Stimulated activated naive CD8-positive, alpha-beta T cell treated with anti-CD3 and anti-CD28 coated beads, Interleukin-15, Interleukin-2, amounts not matched to agents 100 U/mL and 50 U/mL, for 24 hours (primary cell): ENCODE results near the gene ZNF771.

Experiments used
- ATAC-seq: fragments of 150-1000 bp; cut with Tn5 transposase; one replicate; pipeline ENCODE4 v1.10.0; 2021
- DNase-seq: peaks from one replicate; pipeline ENCODE4 v3.0.0; 2021

The ZNF771 gene

DNA sequence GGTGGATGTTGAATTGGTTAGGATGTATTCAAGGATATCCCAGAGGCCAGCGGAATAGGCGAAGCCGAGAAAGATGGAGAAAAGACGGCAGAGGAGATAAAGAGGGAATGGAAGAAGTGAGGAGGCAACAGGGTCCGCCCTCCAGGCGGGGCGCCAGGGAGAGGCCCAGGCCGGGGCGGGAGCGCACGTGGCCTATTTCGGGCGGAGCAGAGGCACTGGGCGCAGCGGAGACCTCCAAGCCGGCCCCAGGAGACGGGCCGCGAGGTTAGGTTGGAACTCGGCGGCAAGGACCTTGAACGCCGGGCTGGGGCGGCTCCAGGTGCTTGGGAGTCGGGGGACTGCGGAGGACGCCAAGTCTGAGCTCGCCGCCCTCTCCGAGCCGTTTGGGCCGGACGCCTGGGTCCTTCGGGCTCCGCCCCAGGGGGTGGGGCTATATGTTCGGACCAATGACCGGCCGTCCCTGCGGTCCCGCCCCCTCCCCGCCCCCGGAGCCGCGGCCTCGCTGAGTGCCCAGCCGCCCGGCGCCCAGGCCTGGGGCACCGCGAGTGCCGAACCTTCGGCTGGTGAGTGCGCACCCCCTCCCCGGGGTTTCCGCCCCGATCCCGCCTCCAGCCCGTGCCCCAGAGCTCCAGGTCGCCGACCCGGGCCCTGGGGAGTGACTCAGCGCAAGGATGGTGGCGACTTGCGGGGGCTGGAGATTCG is at the start of gene ZNF771:
Gene ZNF771 (plus strand): TSS at position 505 of the 702 bp plus-strand sequence. CDS start 448 bp downstream, outside the sequence.
- peak; percentile 88 for ATAC-seq
- peak; percentile 96 for DNase-seq

DNA sequence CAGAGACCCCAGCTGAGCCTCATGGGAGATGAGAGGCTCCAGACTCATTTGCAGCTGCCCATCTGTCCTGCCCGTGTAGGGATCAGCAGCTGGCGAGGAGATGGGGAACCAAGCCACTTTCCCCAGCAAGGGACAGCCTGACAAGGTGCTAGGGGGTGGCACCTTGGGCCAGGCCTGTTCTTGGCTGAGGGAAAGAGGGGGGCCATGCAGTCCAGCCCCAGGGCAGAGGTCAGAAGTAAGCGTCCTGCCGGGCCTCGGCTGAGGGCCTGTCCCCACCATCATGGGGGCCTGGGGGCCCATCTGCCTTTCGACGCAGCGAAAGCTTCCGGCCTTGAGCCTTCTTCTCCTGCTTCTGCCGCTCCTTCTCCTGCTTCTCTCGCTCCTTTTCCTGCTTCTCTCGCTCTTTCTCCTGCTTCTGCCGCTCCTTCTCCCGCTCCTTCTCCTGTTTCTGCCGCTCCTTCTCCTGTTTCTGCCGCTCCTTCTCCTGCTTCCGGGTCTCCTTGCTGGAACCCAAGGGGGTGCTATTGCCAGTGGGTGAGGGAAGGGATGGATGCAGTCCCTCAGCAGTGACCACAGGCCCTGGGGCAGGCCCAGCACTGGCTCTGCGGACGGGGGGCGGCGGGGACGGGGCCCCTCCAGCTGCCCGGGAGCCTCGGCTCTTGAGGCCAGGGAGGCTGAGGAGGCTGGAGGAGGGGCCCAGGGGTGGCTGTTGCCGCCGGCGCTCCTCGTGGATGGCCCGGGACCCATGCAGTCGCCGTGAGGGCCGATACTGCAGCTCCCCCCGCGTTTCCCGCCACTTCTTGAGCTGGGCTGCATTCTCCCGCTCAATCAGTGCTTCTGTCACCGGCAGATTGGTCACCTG is 49.5 kb upstream of the ZNF771 start:
- DNase-seq, result no peak
- ATAC-seq, result no peak

DNA sequence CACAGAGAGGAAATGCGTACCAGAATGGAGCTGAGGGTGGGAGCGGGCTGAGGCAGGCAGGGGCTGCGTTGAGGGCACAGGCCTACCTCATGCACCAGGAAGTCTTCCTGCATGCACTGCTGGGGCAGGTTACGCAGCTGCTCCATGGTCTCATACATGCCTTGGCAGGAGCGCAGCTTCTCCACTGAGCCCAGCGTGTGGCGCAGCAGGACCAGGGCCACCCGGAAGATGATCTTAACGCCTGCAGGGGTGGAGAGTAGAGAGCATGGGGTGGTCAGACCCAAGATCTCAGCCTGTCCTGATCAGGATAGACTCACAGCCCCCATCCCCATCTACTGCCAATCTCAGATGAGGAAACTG is 48.8 kb upstream of the ZNF771 start:
- ATAC-seq (no peak), DNase-seq (no peak)

DNA sequence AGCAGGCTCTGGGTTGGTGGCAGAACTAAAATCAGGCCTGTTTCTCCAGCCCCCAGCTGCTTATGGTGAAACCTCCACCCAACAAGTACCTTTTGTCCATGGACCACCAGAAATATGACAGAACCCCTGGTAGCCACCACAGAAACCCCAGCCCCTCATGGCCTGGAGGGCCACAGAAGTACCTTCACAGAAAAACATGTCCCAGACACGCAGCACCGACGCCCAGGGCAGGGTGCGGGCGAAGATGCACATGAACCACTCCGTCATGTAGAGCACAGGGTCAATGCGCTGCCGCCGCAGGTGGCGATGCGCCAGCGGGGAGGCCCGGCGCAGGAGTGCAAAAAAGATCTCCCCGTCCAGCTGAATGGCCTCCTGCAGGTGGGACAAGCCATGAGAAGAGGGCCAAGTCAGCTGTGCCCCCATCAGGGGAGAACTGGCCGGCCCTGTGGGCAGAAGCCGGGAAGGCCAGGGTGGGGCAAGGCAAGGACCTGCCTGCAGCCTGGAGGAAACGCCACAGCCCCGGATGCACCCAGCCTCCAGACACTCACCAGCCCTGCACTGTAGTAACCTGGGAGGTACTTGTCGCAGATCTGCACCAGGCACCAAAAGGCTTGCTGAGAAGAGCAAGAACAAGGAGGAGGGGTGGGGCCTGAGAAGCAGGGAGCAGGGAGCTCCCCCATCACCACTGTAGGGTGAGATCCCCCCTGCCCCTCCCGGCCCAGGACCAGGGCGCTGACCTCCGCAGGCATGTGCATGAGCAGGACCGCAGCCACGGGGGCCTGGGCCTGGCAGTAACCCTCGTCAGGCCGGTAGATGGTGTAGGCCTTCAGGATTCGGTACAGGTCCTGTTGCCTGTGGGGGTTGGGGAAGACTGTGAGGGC is 48.2 kb upstream of the ZNF771 start:
- DNase-seq, result no peak
- ATAC-seq, result no peak

DNA sequence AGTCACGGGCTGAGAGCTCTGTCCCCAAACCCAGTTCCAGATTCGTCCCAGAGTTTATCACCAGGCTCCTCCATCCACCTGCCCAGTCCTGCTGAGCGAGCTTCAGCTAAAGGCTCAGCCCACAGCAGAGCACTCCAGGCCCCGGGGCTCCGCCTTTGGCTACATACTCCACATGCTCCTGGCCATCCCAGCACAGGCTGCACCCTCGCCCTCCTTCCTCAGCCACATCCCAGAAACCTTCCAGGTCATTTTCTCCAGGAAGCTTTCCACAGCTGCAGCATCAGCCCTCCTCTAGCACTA is 47.6 kb upstream of the ZNF771 start:
- DNase-seq, result no peak
- no peak for ATAC-seq

DNA sequence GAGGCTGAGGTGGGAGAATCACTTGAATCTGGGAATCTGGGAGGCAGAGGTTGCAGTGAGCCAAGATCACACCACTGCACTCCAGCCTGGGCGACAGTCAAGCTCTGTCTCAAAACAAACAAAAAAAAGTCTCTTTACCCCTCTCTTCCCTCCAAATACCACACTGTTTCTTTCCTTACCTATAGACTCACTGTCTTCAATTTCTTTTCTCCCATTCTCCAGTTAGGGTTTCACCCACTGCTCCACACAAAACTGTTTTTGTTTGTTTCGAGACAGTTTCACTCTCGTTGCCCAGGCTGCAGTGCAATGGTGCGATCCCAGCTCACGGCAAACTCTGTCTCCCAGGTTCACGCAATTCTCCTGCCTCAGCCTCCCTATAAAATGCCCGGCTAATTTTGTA is 46.2 kb upstream of the ZNF771 start:
- DNase-seq (no peak), ATAC-seq (no peak)

DNA sequence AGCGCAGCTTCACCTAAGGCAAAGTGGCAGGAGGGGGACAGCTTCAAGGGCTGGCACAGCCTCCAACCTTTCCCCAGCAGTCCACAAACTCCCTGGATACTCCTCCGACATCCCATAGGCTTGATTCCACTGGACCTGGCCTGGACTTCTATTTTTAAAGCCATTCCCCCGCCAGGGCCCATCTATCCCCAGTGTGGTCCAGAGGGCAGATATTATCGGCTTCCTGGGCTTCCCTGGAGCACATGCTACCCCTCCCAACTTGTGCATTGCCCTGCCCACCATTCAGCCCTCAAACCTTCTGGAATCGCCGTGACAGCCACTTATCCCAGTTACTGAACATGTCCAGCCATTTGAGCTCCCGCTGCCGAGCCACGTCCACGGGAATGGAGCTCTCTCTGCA is 42.2 kb upstream of the ZNF771 start:
- DNase-seq (no peak), ATAC-seq (no peak)

DNA sequence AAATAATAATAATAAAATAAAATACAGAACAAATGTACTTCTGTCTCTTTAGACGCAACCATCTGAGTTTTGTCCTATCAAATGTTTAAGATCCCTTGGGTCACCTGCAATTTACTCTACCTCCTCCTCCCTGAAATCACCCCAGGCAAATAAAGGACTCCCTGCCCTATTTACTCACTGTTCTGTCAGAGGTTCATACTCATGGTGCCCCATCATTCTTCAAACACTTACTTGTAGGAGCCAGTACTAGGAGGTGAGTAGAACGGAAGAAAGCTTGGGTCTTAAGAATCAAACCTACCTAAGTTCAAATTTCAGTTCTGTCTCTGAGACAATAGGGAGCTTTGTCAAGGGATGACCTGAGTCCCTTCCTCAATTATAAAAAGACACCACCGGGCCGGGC is 40.9 kb upstream of the ZNF771 start:
- no peak for ATAC-seq
- no peak for DNase-seq

DNA sequence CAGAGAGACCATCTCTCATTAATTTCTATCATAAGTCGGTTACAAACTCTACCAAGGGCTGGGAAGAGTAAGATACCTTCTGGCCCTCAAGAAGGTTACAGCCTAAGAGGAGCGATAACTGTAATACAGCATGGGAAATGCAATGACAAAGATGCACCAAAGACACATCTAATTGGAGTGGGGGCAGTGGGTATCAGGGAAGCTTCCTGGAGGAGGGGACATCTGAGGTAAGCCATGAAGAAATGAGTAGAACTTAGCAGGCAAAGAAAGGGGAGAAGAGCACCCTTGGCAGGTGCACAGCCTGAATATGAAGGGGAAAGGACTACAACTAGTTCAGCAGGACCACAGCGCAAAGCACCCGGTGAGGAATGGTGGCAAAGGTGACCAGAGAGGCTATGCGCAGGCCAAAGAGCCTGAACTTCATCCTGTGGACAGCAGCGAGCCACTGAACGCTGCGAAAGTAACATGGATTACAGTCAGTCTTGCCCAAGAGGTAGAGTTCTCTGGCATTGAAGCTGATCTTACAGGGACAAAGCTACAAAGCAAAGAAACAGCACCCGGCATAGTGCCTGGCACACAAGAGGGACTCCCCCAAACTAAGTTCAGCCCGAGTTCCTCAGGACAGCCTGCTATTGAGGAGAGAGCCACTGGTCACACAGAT is 39.9 kb upstream of the ZNF771 start:
- DNase-seq (no peak), ATAC-seq (no peak)

DNA sequence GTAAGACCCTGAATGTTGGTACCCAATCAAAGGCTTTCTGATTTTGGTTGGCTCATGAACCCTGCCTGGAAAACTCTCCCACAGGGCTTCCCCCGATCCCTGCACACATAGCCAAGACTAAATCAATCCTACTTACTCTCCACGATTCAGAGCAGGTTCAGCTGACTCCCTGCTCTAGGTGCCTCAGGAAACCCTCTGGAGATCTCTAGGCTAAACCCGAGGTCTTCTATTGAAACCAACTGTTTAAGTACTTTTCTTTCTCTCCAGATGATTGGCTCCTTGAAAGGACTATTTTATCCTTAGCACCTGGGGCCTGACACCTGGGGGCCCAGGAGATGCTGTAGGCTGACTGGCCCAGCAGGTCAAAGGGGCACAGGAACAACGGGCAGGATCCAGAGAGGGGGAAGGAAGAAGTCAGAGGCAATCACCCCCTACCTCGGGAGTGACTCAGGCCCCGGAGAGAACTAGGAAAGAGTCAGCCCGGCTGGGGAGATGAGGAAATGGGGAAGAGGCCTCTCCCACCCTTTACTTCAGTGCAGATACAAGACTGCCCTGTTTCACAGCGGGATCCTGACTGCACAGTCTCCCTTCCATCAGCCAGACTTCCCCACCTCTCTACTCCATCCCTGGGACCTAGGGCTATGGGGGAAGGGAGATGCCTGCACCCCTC is 39.1 kb upstream of the ZNF771 start:
- no peak for DNase-seq
- ATAC-seq, result no peak

DNA sequence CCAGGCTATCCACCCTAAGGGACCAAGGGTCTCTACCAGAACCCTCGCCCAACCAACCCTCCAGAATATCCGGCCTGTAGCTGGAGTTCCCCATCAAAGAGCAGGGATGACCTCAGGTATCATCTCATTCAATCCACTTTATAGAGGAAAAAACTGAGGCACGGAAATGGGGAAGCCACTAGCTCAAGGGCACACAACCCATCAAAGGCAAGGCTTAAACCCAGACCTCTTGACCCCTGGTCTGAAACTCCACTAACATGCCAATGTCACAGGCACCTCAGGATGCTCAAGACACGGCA is 38.7 kb upstream of the ZNF771 start:
- no peak for ATAC-seq
- DNase-seq, result no peak

DNA sequence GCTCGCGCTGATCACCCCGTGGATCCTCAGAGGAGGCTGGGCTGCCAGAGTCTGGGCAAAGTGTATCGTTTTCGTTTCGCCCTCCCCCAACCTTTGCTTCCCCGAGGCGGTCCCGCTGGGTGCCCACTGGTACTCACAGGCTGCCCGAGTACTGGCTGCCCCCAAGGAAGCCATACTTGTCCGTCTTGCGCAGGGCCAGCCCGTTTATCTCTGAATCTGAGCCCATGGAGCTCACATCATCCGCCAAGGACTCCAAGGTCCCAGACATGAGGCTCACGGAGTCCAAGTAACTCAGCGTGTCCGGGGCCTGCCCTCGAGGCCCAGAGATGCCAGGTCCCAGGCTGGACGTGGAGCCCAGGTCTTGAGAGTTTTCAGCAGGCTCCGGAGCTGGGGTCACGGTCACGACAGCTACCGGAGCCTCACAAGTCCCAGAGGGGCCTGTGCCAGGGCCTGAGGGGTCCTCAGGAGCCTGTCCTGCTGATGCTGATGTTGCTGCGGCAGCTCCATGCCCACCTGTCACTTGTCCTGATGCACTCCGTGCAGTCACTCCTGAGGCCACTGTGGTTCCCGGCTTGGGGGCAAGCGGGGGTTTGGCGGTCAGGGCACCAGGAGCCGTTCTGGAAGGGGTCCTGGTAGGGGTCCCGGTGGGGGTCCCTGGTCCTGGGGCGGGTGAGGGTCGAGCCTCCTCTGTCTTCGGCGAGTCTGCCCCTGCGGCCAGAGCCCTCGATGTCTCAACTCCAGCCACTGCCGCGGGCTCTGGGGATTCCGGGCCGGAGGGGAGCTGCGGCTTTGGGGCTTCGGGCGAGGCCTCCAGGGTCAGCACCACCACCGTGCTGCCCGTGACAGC is 38.1 kb upstream of the ZNF771 start:
- DNase-seq (peak; percentile 35), ATAC-seq (no peak)

DNA sequence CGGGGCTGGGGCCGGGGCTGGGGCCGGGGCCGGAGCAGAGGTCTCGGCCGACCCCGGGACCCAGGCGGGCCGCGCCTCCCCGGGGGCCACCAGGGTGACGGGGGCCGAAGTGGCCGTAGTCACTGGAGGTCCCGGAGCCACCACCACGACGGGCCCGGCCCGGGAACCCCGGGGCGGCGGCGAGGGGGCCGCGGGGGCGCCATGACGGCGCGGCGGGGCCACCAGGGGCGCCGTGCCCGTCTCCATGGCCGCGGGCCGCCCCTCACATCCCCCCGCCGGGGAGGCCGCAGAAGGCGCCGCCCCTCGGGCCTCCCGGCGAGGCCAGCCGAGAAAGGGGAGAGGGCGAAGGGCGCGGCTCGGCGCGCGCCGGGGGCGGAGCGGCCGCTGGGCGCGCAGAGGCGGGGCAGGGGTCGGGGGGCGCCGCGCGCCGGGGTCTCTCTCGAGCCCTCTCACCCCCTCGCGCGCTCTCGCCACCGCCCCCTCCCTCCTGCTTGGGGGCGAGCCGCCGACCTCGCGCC is 37.4 kb upstream of the ZNF771 start:
- ATAC-seq (peak; percentile 4), DNase-seq (no peak)

DNA sequence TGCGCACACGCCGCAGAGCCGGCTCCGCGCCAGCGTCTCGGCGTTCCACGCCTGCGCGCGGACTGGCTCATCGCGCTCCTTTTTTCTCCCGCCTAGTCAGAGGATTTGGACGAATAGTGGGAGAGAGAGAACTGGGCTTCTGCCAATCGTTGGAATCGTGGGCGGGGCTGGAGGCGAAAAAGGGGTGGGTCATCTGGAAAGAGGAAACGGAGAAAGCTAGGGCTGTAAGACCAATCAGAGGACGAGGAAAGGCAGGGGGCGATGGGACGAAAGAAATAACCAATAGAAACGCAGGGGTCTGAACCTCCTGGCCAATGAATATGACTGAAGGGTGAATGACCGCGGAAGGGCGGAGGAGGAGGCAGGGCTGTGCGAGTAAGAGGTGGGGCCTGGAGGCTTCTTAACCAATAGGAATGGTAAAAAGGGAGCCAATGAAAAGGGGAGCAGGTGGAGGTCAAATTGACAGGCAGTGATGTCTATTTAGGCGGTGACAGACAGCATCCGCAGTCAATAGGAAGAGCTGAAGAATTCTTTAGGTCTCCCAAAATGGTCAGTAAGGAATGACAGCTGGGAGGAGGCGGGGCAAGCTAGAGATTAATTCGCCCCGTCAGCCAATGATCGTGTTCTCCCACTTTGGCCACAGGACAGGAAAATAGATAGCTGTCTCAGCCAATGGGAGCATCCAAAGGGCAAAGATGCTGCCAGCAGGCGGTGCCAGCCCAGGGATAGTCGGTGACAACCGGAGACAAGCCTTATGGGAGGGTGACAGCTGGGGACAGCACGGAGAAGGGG is 36.8 kb upstream of the ZNF771 start, which contains the start of gene TBC1D10B:
Gene TBC1D10B (minus strand): TSS at position 39 of the 792 bp plus-strand sequence. CDS start 311 bp downstream, outside the sequence.
- peak; percentile 98 for DNase-seq
- peak; percentile 90 for ATAC-seq

DNA sequence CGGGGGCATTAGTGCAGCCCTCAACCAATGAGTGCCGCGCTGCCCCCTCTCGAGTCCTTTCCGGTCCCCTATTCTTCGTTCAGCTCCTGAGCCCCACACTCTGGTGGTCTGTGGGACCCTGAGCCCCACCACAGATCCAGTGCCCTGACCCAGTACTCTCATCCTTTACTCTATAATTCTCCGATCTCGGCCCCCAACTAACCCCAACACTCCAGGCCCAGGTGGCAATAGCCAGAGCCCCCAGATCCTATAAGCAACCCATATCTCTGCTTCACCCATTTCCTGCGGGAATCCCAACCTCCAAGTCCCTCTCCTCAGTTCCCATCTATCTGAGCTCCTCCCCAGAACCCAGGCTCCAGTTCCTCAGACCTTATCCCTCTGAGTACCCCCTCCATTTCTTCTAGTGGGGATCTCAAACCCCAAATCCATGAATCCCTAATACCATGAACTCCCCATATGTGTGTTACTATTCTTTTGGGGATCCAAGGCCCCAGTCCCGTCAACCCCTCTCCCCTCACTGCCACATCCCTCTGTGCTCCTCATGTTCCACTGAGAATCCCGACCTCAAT is 36.1 kb upstream of the ZNF771 start:
- ATAC-seq, result no peak

DNA sequence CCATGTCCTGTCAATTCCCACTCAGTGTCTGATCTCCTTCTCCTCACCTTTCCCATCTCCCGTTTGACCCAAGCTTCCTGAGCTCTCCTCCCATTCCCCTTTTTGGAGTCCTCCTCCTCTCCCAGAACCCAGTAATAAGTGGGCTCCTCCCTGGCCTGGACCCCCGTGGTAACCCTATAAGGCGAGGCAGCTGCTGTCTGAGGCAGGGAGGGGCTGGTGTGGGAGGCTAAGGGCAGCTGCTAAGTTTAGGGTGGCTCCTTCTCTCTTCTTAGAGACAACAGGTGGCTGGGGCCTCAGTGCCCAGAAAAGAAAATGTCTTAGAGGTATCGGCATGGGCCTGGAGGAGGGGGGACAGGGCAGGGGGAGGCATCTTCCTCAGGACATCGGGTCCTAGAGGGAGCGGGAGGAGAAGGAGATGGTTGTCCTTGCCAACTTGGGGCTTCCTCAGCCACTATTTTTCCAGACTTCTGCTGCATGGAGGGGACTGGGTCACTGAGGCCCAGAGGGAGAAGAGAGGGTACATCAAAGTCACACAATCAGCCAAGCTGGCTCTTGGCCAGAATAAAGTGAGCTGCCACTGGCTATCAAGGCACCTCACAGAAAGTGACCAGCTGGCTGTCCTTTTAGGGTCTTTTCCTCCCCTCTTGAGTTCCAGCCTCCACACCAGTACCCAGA is 35.2 kb upstream of the ZNF771 start:
- no peak for ATAC-seq
- no peak for DNase-seq

More for the DNA sequence above, 36.1 kb upstream of the ZNF771 start:
- no peak for DNase-seq

DNA sequence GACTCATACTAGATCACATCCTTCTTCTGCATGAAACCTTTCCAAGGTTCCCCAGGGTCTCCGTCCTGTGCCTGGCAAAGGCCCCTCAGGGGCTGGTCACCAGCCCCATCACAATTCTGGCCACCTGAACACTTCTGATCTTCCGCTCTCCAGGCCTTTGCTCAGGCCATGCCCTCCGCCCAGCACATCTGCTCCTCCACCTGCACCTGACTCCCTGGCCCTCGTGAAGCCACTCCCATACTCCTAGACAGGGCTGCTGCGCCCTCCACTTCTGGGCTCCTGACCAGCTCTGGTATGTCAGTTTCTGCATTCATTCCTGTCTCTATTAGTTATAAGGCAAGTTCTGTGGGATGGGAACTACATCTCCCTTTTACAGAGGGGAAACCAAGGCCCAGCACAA is 34.7 kb upstream of the ZNF771 start:
- ATAC-seq (no peak), DNase-seq (no peak)

DNA sequence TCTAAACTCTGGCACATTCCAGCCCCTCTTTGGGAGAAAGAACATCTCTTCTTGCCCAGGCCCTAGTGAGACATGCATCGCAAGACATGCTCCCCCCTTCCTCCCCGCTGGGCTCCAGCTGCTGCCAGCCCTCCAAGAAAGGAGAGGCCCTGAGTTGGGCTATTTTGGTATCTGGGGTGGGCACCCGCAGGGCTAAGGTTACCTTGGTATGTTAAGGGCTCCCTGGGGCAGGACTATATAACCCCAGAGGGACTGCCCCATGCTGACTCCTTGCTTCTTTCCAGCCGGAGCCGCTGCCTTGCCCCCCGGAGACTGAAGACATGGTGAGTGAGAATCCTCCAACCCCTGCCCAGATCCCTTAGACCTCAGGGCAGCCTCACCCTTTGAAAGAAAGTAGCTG is 32.9 kb upstream of the ZNF771 start, which contains the start of gene MYL11:
Gene MYL11 (plus strand): TSS at position 265 of the 400 bp plus-strand sequence. CDS start 56 bp downstream, at position 321.
- no peak for DNase-seq
- no peak for ATAC-seq

DNA sequence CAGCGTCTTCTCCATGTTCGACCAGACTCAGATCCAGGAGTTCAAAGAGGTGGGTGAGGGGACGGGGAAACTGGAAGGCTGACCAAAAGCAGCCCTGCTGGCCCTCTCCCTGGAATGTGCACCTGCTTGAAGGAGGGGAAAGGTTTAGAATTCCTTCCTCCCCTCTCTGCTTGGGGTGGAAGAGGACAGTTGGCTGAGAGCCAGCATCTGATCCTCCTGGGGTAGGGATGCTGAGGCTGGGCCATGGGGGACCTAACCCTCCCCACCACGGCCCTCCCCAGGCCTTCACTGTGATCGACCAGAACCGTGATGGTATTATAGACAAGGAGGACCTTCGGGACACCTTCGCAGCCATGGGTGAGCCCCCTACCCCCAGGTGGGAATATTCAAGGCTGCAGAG is 31.5 kb upstream of the ZNF771 start:
- ATAC-seq, result no peak
- DNase-seq, result no peak
